IPS DF 4.7 (cell line): ENCODE results near the gene UBE3C.

ENCODE experiments used
- DNase-seq: peaks from one replicate; pipeline ENCODE4 v3.0.0-alpha.2; 2013; ENCODE audit warnings: low spot score; ENCODE audit errors: extremely low read depth

Gene UBE3C

GRCh38 chr7:157176771-157177170 is 38.0 kb downstream of the UBE3C start:
- DNase-seq = no peak

GRCh38 chr7:157177333-157177982 is 38.7 kb downstream of the UBE3C start:
- DNase-seq = no peak

DNA sequence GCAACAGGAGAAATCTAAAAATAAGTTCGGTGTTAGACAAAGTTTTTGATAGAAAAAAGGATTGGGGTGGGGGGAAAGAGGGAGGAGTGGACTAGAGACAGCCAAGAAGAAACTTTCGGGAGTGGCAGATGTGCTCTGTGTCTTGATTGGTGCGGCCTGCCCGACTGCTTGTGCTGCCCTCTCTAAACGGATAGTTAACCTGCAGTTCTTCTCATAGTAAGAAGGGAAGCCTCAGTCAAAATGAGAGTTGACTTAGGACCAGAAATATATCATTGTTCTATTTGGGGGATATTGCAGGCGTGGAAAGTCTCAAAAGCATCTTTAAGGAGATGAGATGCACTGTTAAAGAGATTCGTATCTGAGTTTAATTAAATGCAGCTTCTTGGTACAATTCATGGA is 39.3 kb downstream of the UBE3C start:
- DNase-seq = no peak

DNA sequence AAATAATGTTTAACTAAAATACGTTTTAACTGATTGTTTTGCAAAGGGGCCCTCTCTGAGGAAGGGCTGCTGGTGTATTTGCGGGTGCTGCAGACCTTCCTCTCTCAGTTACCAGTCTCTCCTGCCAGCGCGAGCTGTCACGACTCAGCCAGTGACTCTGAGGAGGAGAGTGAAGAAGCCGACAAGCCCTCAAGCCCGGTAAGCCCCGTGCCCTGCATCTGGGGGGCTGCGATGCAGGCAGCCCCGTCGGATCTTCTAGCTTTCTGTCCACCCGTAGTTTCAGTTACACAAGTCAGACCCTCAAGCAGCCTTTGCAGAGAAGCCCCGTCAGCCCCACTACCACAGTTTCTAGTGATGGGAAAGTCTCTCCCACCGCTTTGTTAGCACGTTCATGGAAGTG is 45.1 kb downstream of the UBE3C start:
- DNase-seq = no peak

DNA sequence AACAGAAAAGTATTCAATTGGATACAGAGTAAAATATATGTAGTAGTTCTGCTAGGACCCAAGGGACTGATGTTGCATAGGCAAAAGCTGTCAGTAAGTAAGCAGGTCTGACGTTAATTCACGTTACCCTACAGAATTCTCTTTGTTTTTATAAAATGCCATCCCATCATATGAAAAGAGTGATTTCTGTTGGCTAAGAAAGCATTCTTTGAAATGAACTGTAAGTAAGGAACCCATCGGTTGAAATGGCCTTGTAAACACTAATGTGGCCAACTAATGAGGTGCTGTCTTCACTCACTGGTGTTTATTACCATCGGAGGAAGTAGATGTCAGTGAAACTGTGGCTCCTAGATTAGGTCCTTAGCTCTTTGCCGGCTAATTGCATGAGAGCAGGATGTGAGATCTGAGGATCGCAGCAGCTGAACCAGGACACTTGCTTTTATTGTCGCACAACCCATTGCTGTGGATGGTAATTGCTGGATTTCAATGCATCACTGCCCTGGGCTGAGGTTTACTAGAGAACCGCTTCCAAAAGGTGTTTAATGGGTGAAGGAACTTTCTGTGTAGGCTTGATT is 49.5 kb downstream of the UBE3C start:
- no peak for DNase-seq

- peak; percentile 5 for DNase-seq
These were observed 50.7 kb downstream of the UBE3C start for GRCh38 chr7:157189405-157189804.

- DNase-seq = no peak
These were observed 54.1 kb downstream of the UBE3C start for GRCh38 chr7:157192861-157193260.

GRCh38 chr7:157193274-157193673 is 54.5 kb downstream of the UBE3C start:
- no peak for DNase-seq

GRCh38 chr7:157194948-157195347 is 56.2 kb downstream of the UBE3C start:
- DNase-seq = no peak

DNA sequence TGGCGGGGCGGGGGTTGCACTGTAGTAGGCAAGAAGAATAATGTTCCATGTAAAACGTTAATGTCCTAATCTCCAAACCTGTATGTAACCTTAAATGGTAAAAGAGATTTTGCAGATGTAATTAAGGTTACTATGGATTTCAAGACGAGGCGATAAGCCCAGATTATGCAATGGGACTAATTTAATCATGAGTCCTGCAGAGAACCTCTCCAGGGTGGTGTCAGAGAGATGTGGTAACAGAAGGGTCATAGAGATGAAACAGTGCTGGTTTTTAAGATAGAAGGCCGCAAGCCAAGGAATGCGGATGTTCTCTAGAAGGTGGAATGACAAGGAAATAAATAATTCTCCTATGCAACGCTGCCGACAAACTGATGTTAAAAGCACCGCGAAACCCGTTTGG is 57.1 kb downstream of the UBE3C start:
- DNase-seq = no peak

DNA sequence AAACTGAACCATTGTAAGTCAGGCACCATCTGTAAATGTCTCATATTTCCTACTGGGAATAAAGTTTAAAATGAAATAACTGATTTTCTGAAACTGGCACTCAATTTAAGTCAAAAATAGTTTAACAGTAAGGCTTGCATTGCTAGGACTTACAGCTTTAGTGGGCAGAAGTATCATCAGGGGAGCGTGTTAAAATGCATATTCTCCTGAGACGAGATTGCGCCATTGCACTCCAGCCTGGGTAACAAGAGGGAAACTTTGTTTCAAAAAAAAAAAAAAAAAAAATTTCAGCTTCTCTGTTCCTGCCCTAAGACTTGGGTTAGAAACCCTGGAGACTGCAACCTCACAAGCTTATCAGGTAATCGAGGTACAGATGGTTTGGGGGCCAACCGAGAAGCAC is 65.4 kb downstream of the UBE3C start:
- DNase-seq = no peak

- DNase-seq = no peak
These were observed 66.7 kb downstream of the UBE3C start for GRCh38 chr7:157205438-157205837.

GRCh38 chr7:157208571-157209413 is 70.1 kb downstream of the UBE3C start:
- DNase-seq = no peak

- no peak for DNase-seq
These were observed 72.0 kb downstream of the UBE3C start for GRCh38 chr7:157210682-157211081.

GRCh38 chr7:157211690-157212089 is 73.0 kb downstream of the UBE3C start:
- DNase-seq = no peak

DNA sequence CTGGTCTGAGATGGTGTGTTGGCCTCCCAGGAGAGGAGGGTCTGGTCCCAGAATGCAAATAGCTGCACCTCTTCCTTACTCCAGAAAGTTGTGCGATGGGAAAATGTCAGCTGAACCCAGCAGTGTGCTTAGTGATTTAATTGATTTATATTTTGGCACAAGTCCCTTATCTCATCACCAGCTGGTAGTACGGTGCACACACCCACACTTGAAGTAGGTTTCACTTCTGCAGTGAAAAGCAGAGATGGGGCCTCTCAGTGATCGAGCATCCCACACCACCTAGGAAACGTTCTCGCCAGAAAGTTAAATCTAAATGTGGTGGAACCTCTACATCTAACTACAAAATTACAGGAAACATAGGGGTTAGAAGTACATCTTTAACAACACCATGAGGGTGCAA is 80.4 kb downstream of the UBE3C start:
- DNase-seq = no peak

- DNase-seq = no peak
These were observed 82.3 kb downstream of the UBE3C start for GRCh38 chr7:157220916-157221569.

DNA sequence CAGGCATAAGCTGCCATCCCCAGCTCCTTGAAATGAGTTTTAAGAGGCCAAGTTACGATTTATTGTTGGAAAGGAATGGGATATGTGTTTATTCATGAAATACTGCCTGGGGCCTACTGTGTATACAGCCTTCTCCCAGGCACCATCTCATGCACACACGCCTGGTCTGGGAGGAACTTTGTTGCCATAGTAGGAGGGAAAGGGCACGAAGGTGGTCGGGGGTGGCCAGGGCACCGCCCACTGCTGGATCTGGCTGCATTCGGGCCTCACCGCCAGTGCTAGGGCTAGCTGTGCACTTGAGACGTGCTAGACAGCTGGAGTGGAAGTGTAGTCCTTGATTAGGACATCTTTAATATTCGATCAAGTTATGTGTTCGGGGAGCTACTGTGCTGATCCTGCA is 84.0 kb downstream of the UBE3C start:
- DNase-seq = no peak

DNA sequence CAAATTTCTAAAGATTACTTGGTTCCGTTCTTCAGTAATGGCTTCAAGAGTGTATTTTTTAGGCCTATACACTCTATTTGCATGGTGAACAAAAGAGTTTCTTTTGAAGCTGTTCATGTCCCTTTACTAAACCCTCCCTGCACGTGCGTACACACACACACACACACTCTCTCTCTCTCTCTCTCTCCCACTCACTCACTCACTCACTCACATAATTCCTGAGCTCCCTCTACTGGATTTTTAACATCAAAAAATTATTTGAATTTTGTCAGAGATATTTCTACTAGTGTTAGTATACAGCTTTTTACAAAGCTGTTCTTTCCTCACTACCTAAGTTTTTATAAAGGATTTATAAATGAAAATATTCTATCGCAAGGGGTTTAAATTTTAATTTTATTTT is 85.9 kb downstream of the UBE3C start:
- no peak for DNase-seq

GRCh38 chr7:157228864-157229422 is 90.2 kb downstream of the UBE3C start:
- no peak for DNase-seq

GRCh38 chr7:157233677-157234076 is 95.0 kb downstream of the UBE3C start:
- no peak for DNase-seq

GRCh38 chr7:157234271-157234670 is 95.5 kb downstream of the UBE3C start:
- no peak for DNase-seq
